Activated T-cell treated with anti-CD3 and anti-CD28 coated beads for 24 hours (primary cell): ENCODE data around the gene PTPN12.
"Not testable (repeated sequence)": the region's sequence is repeated elsewhere in the genome, so short reads cannot be mapped to it uniquely, and the experiment has no call there.

Source experiments
- DNase-seq: peaks from one replicate; pipeline ENCODE4 v3.0.0-alpha.2; 2020; ENCODE audit warnings: low read depth

The PTPN12 gene

DNA sequence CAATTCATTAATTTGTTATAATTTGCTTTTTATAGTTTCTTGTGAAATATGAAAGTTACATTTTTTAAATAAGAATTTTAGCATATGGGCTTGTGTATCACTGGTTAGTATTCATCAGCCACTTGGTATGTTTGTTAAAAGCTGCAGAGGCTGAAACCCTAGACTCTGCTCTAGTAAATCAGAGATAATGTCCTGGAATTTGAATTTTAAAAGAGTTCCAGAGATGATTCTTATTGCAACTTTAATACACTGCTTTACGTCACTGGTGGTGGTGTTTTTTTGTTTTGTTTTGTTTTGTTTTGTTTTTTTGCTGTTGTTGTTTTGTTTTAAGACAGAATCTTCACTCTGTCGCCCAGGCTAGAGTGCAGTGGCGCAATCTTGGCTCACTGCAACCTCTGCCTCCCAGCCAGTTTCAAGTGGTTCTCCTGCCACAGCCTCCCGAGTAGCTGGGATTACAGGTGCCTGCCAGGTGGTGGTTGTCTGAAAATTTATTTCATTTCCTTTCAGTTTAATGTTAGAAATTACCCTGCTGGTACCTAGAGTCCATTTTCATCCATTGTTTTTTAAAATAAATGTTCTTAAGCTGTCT, 43.8 kb downstream of the PTPN12 start:
- DNase-seq = no peak

DNA sequence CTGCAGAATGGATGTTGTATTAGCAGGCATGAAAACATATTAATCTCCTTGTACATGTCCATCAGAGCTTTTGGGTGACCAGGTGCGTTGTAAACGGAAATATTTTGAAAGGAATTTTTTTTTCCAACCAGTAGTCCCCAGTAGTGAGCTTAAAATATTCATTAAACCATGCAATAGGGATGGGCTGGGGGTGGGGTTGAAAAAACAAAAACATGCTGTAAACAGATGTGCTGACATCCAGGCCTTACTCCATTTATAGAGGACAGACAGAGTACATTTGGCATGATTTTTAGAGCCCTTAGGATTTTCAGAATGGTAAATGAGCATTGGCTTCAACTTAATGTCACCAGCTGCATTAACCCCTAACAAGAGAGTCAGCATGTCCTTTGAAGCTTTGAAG, 50.2 kb downstream of the PTPN12 start:
- no peak for DNase-seq

DNA sequence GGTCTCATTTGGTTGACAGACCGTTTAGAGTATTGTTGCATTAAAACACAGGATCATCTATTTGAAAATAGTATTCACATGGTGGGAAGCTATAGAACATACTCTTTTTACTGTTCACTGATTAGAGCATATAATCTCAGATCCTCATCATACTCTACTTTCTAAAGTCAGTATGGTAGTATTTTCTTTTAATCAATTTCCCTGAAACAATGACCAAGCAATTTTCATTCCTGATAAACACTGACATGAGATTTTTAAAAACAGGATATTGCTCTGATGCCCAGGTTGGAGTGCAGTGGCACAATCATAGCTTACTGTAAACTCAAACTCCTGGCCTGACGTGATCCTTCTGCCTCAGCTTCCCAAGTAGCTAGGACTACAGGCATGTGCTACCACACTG, 63.9 kb downstream of the PTPN12 start:
- DNase-seq = no peak

DNA sequence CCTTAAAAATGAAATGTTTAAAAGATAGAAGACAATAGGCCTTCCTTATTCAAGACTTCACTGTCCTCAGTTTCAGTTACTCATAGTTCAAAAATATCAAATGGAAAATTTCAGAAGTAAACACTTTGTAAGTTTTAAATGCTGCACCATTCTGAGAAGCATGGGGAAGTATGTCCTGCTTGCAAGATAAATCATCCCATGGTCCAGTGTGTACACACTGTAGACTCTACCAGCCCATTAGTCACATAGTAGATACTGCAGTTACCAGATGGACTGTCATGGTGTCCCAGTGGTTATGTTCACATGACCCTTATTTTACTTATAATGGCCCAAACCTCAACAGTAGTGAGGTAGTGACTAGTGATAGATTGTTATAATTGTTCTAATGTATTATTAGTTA, 69.5 kb downstream of the PTPN12 start:
- no peak for DNase-seq

DNA sequence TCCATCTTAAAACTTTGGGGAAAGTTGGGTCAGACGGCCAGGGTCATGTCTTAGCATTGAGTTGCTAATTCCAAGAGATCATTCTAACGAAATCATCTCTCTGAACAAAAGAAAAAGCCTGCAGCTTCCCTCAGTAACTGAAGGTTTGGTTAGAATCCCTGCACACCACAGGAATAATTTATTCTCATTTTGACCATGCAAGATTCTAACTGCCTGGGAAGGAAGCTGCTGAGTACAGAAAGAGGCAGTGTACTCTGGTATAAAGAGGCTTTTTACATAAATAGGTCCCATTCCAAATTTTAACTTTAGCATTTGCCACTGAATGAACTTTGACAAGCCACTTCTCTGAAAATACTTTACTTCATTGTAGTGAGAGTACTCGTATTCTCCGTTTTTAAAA, 82.2 kb downstream of the PTPN12 start:
- no peak for DNase-seq

DNA sequence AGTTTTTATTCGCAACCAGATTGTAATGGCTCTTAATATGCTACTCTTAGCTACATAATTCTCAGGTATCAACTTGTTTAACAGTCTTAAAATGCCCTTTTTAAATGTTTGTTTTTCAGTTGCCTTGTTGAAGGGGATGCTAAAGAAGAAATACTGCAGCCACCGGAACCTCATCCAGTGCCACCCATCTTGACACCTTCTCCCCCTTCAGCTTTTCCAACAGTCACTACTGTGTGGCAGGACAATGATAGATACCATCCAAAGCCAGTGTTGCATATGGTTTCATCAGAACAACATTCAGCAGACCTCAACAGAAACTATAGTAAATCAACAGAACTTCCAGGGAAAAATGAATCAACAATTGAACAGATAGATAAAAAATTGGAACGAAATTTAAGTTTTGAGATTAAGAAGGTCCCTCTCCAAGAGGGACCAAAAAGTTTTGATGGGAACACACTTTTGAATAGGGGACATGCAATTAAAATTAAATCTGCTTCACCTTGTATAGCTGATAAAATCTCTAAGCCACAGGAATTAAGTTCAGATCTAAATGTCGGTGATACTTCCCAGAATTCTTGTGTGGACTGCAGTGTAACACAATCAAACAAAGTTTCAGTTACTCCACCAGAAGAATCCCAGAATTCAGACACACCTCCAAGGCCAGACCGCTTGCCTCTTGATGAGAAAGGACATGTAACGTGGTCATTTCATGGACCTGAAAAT, 89.7 kb downstream of the PTPN12 start:
- DNase-seq = no peak

DNA sequence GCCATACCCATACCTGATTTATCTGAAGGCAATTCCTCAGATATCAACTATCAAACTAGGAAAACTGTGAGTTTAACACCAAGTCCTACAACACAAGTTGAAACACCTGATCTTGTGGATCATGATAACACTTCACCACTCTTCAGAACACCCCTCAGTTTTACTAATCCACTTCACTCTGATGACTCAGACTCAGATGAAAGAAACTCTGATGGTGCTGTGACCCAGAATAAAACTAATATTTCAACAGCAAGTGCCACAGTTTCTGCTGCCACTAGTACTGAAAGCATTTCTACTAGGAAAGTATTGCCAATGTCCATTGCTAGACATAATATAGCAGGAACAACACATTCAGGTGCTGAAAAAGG, 90.2 kb downstream of the PTPN12 start:
- DNase-seq = no peak

DNA sequence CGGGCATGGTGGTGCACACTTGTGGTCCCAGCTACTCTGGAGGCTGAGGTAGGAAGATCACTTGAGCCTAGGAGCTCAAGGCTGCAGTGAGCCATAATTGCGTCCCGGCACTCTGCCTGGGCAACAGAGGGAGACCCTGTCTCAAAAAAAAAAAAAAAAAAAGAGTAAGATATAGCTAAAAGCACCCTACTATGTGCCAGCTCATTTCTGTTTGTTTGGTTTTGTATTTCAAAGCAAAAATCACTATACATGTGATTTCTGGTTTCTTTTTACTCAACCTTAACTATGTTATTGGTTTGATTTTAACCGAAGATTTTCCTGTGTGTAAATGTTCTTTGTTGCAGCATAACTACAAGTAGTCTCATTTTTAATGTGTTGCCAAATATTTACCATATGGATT, 92.7 kb downstream of the PTPN12 start:
- DNase-seq = no peak

DNA sequence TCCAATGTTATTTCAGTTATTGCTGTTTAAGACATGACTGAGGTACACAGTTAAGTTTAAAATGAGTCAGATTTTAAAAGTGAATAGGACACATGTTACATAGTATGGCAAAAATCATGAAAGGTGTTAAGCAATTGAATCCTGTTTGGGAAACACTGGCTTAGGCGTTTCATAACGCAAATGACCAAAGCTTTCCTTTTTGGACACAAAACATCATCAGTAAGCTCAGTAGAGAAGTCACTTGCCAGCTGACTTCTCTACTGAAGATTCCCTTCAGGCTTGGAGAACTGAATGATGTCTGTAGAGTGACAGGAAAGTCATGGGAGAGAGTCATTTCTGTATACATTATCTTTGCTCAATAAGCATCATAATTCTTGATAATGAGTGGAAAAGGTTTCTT, 94.7 kb downstream of the PTPN12 start:
- DNase-seq = no peak

DNA sequence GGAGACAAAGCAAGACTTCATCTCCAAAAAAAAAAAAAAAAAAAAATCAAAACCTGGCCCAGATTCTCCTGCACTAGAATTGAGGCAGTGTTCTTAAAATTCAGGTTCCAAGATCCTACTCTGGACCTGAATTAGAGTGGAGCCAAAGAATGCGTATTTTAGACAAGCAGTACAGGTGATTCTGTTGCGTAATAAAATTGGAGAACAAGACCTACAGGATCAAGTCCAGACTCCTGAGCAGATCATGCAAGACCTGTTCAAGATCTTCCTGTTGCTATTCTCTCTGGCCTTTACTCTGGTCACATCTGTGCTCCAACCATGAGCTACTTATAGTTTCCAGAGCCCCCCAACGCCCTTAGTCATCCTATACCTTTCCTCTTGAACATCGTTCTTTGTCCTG, 107.7 kb downstream of the PTPN12 start:
- no peak for DNase-seq

DNA sequence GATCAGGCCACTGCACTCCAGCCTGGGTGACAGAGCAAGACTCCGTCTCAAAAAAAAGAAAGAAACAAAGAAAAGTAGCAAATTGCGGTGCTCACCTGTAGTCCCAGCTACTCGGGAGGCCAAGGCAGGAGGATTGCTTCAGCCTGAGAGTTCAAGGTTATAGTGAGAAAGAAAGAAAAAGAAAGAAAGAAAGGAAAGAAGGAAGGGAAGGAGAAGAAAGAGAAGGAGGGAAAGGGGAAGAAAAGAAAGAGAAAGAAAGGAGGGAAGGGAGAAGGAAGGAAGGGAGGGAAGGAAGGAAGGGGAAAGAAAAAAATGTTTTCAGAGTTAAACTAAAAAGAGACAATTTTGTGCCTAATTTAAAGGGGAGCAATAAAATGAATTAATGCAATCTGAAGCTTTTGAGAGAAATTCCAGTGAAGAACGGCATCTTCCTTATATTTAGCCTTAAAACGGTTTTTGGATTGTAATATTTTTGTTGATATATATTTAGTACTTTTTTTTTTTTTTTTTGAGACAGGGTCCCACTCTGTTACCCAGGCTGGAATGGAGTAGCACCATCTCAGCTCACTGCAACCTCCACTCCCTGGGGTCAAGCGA, 111.7 kb downstream of the PTPN12 start:
- no peak for DNase-seq

DNA sequence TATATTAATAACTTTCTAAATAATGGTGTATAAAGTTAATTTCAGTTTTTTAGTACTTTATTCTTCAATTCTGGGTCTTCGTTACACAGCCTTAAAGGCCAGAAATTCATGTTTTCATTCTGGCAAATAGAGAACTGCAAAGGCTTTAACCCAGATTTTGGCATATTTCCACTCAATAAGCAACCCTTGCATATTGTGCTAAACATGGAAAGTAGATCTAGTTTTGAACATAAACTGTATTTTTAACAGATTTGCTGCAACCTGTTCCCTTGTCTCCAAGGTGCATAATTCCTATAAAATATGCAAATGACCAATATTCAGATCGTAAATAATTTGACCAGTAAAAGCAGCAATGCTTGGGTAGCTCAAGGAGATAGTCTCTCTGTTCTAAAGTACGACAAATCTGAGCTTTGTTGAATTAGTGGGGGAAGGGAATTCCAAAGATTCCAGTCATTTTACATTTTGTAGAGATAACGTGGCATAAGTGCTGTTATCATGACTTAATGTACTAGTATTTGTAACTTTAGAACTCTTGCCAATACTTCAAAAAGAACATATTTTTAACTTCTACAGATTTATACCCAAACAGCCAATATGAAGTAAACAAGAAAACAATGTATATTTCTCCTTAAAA, 112.7 kb downstream of the PTPN12 start:
- no peak for DNase-seq

DNA sequence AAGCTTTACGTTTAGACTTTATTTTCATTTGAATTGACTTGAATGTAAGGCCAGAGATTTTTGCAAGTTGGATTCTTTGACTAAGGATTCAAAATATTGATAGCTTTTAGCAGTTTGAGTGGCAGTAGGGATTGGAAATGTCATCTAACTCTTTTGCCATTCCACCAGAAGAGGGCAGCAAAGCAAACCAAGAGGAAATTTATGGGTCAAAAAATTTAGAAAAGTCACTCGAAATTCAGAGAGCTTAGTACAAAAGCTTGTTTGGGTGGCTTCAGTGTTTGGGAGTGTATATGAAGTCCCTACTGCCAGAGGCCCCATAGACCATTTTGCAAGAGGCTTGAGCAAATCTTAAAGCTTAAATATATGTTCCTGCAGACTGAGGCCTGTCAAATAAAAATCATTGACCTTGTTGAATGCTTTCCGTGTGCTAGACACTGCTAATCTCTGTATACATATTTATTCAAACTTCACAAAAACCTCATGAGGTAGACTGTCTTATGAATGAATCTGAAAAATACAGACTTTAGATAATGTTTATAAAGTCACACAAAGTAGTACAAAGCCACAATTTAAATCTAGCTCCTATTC, 114.6 kb downstream of the PTPN12 start:
- no peak for DNase-seq

DNA sequence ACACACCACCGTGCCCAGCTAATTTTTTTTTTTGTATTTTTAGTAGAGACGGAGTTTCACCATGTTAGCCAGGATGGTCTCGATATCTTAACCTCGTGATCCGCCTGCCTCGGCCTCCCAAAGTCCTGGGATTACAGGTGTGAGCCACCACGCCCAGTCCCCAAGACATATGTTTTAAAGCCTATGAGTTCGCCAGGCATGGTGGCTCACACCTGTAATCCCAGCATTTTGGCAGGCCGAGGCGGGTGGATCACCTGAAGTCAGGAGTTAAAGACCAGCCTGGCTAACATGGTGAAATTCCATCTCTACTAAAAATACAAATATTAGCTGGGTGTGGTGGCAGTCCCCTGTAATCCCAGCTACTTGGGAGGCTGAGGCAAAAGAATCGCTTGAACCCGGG, 115.7 kb downstream of the PTPN12 start:
- DNase-seq = not testable (repeated sequence)

DNA sequence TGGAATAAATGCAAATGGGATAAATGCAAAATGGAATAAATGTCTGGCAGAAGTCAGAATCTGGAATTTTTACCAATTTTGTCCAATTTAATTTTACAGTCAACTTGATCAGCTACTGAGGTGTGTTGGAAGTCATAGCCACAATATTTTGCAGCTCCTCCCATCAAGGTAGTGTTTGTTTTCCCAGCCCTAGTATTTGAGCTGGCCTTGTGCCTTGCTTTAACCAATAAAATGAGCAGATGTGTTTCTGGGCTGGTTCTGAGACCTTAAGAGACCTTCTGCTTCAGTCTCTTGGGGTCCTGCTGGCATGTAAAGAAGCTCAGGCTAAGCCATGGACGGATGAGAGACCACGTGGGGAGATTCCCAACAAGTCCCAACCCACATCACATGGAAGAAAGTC, 116.5 kb downstream of the PTPN12 start:
- no peak for DNase-seq

DNA sequence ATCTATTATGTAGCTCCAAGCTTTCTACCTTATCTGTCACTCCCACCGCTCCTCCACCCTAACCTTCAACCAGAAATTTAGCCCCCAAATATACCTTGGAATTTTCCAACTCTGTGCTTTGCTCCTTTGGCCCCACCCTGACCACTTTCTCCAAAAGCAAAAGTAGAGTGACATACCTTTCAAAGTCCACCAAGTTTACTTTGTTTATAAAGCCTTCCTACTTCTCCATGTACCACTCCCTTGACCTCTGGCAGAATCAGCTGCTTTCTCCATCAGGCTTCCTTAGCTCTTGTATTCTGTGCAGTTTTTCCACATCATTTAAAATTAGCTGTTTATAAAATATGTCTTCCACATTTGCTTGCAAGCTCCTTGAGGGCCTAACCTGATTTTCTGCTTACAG, 118.3 kb downstream of the PTPN12 start:
- no peak for DNase-seq

DNA sequence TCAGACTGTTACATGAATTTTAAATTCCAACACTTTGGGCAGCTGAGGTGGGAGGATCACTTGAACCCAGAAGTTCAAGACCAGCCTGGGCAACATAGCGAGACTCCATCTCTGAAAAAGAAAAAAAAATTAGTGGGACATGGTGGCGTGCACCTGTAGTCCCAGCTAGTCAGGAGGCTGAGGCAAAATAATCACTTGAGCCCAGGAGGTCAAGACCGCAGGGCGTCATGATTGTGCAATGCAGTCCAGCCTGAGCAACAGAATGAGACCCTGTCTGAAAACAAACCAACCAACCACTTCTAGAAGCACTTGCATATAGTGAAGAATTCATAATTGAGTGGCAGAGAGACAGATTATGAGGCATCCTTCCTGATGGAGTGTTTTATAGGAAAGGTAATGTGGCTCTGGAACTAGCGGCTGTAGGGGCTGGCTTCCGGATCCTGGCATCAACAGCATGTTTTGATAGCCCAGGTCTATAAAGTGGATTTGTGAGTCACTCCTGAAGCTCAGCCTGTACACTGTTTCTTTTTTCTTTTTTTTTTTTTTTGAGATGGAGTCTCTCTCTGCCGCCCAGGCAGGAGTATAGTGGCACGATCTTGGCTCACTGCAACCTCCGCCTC, 118.9 kb downstream of the PTPN12 start:
- no peak for DNase-seq

DNA sequence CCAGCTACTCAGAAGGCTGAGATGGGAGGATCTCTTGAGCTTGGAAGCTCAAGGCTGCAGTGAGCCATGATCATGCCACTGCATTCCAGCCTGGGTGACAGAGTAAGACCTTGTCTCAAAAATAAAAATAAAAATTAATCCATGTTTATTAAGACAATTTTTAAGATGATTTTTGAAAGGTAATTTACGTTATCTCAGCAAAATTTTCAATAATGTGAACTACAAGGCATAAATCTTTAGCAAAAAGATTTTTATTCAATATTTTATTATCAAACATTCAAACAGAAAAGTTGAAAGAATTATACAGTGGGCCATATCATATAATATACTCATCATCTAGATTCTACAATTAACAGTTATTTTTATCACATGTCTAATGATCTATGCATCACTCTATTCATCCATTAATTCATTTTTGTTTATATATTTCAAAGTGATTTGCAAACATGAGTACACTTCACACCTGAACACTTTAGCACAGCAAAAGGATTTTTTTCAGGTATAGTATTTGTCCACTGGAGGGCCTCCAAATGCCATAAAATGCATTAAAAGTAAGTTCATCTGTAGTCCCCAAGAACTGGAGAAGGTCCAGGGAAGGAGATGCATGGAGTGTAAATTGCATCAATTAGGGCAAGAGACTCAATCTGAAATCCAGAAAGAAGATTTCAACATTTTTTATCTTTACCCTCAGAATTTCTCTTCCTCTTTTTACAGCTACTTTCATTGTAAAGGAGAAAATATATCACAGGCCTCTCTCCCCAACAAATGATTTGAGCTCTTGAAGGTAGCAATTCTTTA, 120.5 kb downstream of the PTPN12 start:
- DNase-seq = peak; percentile 2

DNA sequence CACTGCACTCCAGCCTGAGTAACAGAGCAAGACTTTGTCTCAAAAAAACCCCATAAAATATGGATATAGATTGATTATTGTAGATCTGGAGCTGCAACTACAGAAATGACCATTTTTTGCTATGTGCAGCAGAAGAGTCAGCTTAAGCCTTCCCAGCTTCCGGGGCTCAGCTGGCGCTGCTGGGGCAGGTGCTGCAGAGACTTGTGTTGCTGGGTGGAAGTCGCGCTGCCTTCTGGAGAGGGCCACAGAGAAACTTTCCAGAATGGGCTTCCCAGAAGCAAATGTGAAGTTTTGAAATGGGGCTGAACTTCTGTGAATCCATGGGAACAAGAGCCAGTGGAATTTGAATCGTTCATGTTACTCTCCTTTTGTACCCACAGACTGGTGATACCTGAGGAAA, 121.8 kb downstream of the PTPN12 start:
- DNase-seq = no peak

DNA sequence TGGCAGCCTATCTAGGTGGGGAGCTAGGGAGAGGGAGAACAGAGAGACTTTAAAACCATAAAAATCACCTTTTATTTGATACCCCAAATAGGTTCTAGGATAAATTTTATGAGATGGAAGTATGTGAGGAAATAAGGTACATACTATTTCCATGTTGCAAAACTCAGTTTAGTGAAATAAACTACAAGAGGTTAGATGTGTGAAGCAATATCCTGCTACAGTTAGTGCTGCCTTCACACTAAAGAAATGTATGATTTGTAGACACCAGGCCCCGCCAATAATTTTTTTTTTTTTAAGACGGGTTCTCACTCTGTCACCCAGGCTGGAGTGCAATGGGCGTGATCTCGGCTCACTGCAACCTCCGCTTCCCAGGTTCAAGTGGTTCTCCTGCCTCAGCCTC, 124.7 kb downstream of the PTPN12 start:
- DNase-seq = no peak

DNA sequence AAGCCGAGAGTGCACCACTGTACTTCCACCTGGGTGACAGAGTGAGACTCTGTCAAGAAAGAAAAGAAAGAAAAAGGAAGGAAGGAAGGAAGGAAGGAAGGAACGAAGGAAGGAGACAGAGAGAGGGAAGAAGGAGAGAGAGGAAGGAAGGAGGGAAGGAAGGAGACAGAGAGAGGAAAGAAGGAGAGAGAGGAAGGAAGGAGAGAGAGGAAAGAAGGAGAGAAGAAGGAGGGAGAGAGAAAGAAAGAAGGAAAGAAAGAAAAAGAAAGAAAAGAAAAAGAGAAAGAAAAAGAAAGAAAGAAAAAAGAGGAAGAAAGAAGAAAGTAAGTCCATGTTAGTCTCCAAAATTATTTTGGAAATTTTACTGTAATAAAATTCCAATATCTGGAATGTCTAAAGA, 125.8 kb downstream of the PTPN12 start:
- DNase-seq = no peak

DNA sequence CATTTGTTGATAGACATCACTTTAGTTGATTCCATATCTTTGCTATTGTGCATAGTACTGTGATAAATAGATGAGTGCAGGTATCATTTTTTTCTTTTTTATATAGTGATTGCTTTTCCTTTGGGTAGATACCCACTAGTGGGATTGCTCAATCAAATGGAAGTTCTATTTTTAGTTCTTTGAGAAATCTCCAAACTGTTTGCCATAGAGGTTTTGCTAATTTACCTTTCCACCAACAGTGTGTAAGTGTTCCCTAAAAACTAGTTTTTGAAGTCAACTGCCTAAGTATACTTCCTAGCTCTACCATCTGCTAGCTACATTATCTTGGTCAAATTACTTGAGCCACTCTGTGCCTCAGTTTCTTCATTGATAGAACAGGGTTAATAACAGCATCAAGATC, 127.6 kb downstream of the PTPN12 start:
- no peak for DNase-seq
